GM12878 (cell line): ENCODE data around the gene PPP1R12A.

Source experiments
- CBFB ChIP-seq: IDR thresholded peaks from 2 replicates; pipeline ENCODE4 v1.6.1; 2016; ENCODE audit warnings: antibody characterized with exemption, low read depth
- CTCF ChIP-seq, 3 experiments: IDR thresholded peaks in 2 of 3; conservative IDR thresholded peaks in 1 of 3; 2 replicates each; pipeline ENCODE4 v1.5.1; 2011; ENCODE audit warnings: low read depth in 3 of 3, low read length in 3 of 3, mild to moderate bottlenecking in 3 of 3, control low read depth in 2 of 3, moderate library complexity in 2 of 3, inconsistent platforms in 1 of 3, mixed read lengths in 1 of 3; ENCODE audit not compliant: control insufficient read depth in 2 of 3, insufficient read depth in 1 of 3; ENCODE audit errors: extremely low read depth in 1 of 3
- GABPA ChIP-seq: IDR thresholded peaks from 2 replicates; pipeline ENCODE4 v1.6.1; 2014; ENCODE audit warnings: antibody characterized with exemption, low read depth, mild to moderate bottlenecking, inconsistent platforms
- HCFC1 ChIP-seq: fragments of 150-350 bp; IDR thresholded peaks from 2 replicates; pipeline ENCODE4 v1.6.1; 2014; ENCODE audit warnings: low read length
- POLR2AphosphoS5 ChIP-seq: IDR thresholded peaks from 2 replicates; pipeline ENCODE4 v1.6.1; 2011; ENCODE audit warnings: mild to moderate bottlenecking, low read length, inconsistent platforms
- SIN3A ChIP-seq: IDR thresholded peaks from 2 replicates; pipeline ENCODE4 v1.6.1; 2012; ENCODE audit warnings: low read depth, low read length, improper control_type of control experiment
- SRF ChIP-seq, 2 experiments: IDR thresholded peaks; 2 replicates each; pipeline ENCODE4 v1.6.1; 2011; ENCODE audit warnings: low read depth in 2 of 2, low read length in 2 of 2, mild to moderate bottlenecking in 1 of 2, moderate library complexity in 1 of 2
- TCF7 ChIP-seq: IDR thresholded peaks from 2 replicates; pipeline ENCODE4 v1.6.1; 2014; ENCODE audit warnings: antibody characterized with exemption, borderline replicate concordance
- USF2 ChIP-seq: IDR thresholded peaks from 2 replicates; pipeline ENCODE4 v1.6.1; 2011; ENCODE audit warnings: low read depth, low read length, improper control_type of control experiment, borderline replicate concordance
- ZBED1 ChIP-seq: IDR thresholded peaks from 2 replicates; pipeline ENCODE4 v1.6.1; 2016; ENCODE audit warnings: borderline replicate concordance

GRCh38 chr12:79983986-79984620 is 49.2 kb upstream of the PPP1R12A start:
- TF ChIP-seq POLR2AphosphoS5 = no peak
- no peak for TF ChIP-seq CTCF (IDR thresholded peaks at IDR 0.05 in 2 of 3, conservative IDR thresholded peaks at IDR 0.05 in 1 of 3; ENCODE audit: control insufficient read depth in 2 of 3, extremely low read depth in 1 of 3, insufficient read depth in 1 of 3, low read depth in 3 of 3, low read length in 3 of 3)
- no peak for TF ChIP-seq CBFB
- no peak for TF ChIP-seq SIN3A
- no peak for TF ChIP-seq ZBED1
- no peak for TF ChIP-seq TCF7
- TF ChIP-seq GABPA = no peak
- no peak for TF ChIP-seq USF2
- TF ChIP-seq HCFC1 = no peak
- no peak for TF ChIP-seq SRF (IDR thresholded peaks at IDR 0.05; ENCODE audit: low read depth in 2 of 2, low read length in 2 of 2)
